ENCODE data around the gene CCDC184. TPM values are rescaled to one million over a fixed set of nuclear protein-coding genes. Genes with fewer than 3 reads are reported as not detected.
"Not testable (repeated sequence)": the region's sequence is repeated elsewhere in the genome, so short reads cannot be mapped to it uniquely, and the experiment has no call there.

The CCDC184 gene
- total RNA-seq, 1 donor from 2014 or later, result 1.7 TPM

DNA sequence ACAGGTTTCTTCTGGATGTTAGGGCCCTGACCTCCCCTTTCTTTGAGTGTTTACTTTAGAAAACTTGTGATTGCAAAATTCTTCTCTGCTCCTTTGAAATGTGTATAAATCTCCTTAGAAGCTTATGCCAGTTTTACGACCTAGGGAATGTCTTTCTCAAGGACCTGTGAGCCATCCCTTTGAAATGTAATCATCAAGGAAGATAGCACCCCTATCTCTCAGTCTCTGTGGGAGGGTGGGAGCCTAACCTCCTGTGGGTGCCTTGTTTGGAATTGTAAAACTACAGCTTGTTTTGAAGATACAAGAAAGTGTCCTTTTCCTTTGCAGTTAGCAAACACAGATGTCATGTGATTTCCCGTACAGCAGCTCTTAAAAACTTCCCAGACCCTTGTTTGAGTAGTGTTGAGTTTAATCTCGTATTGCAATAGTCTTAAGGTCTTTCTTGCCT is 16.4 kb downstream of the CCDC184 start:
- H3K4me1 Mint-ChIP-seq, result peaks cover 46% of the 10 kb centered on the region
- H3K4me3 Mint-ChIP-seq, result peak overlapping the region; percentile 68
- TF ChIP-seq, protein P1, sequence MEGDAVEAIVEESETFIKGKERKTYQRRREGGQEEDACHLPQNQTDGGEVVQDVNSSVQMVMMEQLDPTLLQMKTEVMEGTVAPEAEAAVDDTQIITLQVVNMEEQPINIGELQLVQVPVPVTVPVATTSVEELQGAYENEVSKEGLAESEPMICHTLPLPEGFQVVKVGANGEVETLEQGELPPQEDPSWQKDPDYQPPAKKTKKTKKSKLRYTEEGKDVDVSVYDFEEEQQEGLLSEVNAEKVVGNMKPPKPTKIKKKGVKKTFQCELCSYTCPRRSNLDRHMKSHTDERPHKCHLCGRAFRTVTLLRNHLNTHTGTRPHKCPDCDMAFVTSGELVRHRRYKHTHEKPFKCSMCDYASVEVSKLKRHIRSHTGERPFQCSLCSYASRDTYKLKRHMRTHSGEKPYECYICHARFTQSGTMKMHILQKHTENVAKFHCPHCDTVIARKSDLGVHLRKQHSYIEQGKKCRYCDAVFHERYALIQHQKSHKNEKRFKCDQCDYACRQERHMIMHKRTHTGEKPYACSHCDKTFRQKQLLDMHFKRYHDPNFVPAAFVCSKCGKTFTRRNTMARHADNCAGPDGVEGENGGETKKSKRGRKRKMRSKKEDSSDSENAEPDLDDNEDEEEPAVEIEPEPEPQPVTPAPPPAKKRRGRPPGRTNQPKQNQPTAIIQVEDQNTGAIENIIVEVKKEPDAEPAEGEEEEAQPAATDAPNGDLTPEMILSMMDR (IDR thresholded peaks at IDR 0.05; ENCODE audit: unreplicated experiment), result no peak
- no peaks in the 10 kb centered on the region for H3K27me3 Mint-ChIP-seq (ENCODE audit: low read depth)
- no peak for DNase-seq (ENCODE audit: low spot score in 2 of 2, unreplicated experiment in 2 of 2)
- H3K27ac Mint-ChIP-seq, result peak overlapping the region; percentile 88
- H3K9me3 Mint-ChIP-seq, result peaks cover 36% of the 10 kb centered on the region
- peaks cover 35% of the 10 kb centered on the region for H3K36me3 Mint-ChIP-seq

DNA sequence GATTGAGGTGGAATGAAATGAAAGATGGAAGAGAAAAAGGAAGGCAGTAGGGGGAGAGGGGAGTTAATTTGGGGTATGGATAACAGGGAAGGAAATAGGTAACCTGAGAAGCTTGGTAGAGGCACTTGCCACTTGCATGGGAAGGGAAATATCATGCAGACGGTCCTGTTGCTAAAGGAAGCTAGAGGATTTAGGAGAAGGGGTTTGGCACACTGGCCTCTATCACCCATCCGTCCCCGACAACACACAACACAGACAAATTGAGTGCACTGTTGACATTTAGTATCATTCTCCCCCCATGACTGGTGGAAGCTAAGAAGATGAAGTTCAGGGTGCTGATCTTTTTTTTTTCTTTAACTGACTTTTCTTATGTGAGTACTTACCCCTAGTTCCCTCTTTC is 17.6 kb downstream of the CCDC184 start:
- Mint-ChIP-seq H3K9me3 (peaks cover 37% of the 10 kb centered on the region), H3K4me1 (peaks cover 33% of the 10 kb centered on the region), H3K4me3 (no peak overlapping the region), H3K27ac (peak overlapping the region; percentile 88), H3K36me3 (peaks cover 36% of the 10 kb centered on the region), H3K27me3 (ENCODE audit: low read depth) (no peaks in the 10 kb centered on the region)
- TF ChIP-seq, protein P1 (IDR thresholded peaks at IDR 0.05; ENCODE audit: unreplicated experiment), result no peak
- DNase-seq (ENCODE audit: low spot score in 2 of 2, unreplicated experiment in 2 of 2), result no peak

DNA sequence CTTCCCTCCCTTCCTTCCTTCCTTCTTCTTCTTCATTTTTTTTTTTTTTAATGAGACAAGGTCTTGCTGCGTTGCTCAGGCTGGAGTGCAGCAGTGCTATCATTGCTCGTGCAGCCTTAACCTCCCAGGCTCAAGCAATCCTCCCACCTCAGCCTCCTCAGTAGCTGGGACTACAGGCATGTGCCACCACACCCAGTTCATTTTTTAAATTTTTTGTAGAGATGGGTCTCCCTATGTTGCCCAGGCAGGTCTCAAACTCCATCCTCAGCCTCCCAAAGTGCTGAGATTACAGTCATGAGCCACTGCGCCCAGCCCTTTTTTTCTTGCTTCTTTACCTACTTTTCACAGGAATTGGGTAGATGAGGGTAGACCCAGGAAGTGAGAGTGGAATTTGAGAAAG is 18.1 kb downstream of the CCDC184 start:
- Mint-ChIP-seq H3K4me1 (peaks cover 30% of the 10 kb centered on the region), H3K36me3 (peaks cover 40% of the 10 kb centered on the region), H3K27ac (no peak overlapping the region), H3K4me3 (no peak overlapping the region), H3K27me3 (ENCODE audit: low read depth) (no peaks in the 10 kb centered on the region), H3K9me3 (peaks cover 41% of the 10 kb centered on the region)
- no peak for DNase-seq (ENCODE audit: low spot score in 2 of 2, unreplicated experiment in 2 of 2)
- TF ChIP-seq, protein P1 (IDR thresholded peaks at IDR 0.05; ENCODE audit: unreplicated experiment), result no peak

DNA sequence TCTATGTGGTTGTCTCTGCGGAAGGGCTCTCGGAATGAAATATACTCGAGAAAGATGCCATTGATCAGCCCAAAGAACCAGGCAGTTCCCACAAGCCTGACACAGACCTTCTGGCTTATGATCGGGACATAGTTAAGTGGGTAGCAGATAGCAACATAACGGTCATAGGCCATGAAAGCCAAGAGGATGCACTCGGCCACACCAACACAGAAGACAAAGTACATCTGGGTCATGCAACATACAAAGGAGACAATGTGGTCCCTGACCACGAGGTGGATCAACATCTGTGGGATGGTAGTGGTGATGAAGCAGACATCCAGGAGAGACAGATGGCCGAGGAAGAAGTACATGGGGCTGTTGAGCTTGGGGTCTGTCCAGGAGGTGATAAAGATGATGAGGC is 19.3 kb downstream of the CCDC184 start:
- H3K27ac Mint-ChIP-seq, result no peak overlapping the region
- H3K9me3 Mint-ChIP-seq, result peaks cover 51% of the 10 kb centered on the region
- peaks cover 50% of the 10 kb centered on the region for H3K36me3 Mint-ChIP-seq
- H3K4me1 Mint-ChIP-seq, result peaks cover 23% of the 10 kb centered on the region
- TF ChIP-seq, protein P1 (IDR thresholded peaks at IDR 0.05; ENCODE audit: unreplicated experiment), result no peak
- H3K27me3 Mint-ChIP-seq (ENCODE audit: low read depth), result no peaks in the 10 kb centered on the region
- H3K4me3 Mint-ChIP-seq, result no peak overlapping the region
- no peak for DNase-seq (ENCODE audit: low spot score in 2 of 2, unreplicated experiment in 2 of 2)

DNA sequence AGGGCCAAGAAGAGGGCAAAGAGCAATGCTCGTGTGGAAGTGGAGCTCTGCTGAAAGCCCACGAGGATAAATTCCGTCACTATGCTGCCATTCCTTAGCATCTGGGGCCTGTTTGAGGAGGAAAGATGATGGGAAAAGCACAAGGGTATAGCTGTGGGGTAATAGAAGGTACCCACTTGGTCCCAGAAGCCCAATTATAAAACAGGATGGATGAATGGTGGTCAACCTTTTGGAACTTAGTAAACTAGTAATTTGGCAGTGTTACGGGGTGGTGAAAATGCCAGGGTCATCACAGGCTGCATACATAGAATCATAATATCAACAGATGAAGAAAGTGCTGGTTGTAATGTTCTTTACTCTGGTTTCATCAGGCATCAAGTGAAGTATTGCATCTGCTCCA is 19.7 kb downstream of the CCDC184 start, which contains the start of gene OR10AD1:
TSS of gene OR10AD1 (minus strand) at position 101 of the 400 bp plus-strand sequence. CDS start at position 101, 0 bp downstream.
- Mint-ChIP-seq H3K27me3 (ENCODE audit: low read depth) (no peaks in the 10 kb centered on the region), H3K4me3 (no peak within 1 kb of the TSS), H3K36me3 (peaks cover 50% of the 10 kb centered on the region), H3K27ac (no peak within 1 kb of the TSS), H3K9me3 (peaks cover 51% of the 10 kb centered on the region), H3K4me1 (peaks cover 21% of the 10 kb centered on the region)
- TF ChIP-seq, protein P1 (IDR thresholded peaks at IDR 0.05; ENCODE audit: unreplicated experiment), result no peak
- DNase-seq (ENCODE audit: low spot score in 2 of 2, unreplicated experiment in 2 of 2), result no peak

DNA sequence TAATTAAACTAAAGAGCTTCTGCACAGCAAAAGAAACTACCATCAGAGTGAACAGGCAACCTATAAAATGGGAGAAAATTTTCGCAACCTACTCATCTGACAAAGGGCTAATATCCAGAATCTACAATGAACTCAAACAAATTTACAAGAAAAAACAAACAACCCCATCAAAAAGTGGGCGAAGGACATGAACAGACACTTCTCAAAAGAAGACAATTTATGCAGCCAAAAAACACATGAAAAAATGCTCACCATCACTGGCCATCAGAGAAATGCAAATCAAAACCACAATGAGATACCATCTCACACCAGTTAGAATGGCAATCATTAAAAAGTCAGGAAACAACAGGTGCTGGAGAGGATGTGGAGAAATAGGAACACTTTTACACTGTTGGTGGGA is 26.1 kb downstream of the CCDC184 start:
- peaks cover 20% of the 10 kb centered on the region for H3K36me3 Mint-ChIP-seq

More for the DNA sequence above, 26.1 kb downstream of the CCDC184 start:
- not testable (repeated sequence) for H3K27me3 Mint-ChIP-seq (ENCODE audit: low read depth); H3K4me3 Mint-ChIP-seq; DNase-seq (ENCODE audit: low spot score in 2 of 2, unreplicated experiment in 2 of 2); H3K27ac Mint-ChIP-seq; H3K4me1 Mint-ChIP-seq
- peaks cover 22% of the 10 kb centered on the region for H3K9me3 Mint-ChIP-seq

Measured in mesothelial cell of epicardium (in vitro differentiated cells).